Putamen (tissue), 1 donor: ENCODE measurements around the gene GMCL1.
"Not testable (repeated sequence)": the region's sequence is repeated elsewhere in the genome, so short reads cannot be mapped to it uniquely, and the experiment has no call there.

Experiments used
- DNase-seq: peaks from one replicate; pipeline ENCODE4 v3.0.0-alpha.2; 2016; ENCODE audit warnings: low spot score

Gene GMCL1

GRCh38 chr2:69807821-69808540, 21.5 kb upstream of the GMCL1 start:
- no peak for DNase-seq

GRCh38 chr2:69810550-69810949, 18.9 kb upstream of the GMCL1 start:
- DNase-seq = no peak

- peak; percentile 11 for DNase-seq
Measured at GRCh38 chr2:69811018-69811417, 18.4 kb upstream of the GMCL1 start.

GRCh38 chr2:69811591-69811990, 17.9 kb upstream of the GMCL1 start:
- no peak for DNase-seq

- no peak for DNase-seq
Measured at GRCh38 chr2:69815717-69816116, 13.7 kb upstream of the GMCL1 start.

GRCh38 chr2:69816923-69817542, 12.4 kb upstream of the GMCL1 start:
- DNase-seq = peak; percentile 85

- DNase-seq = no peak
Measured at GRCh38 chr2:69817729-69818501, 11.5 kb upstream of the GMCL1 start.

GRCh38 chr2:69827796-69828540, 1.5 kb upstream of the GMCL1 start:
- no peak for DNase-seq

GRCh38 chr2:69828938-69829255, 563 bp upstream of the GMCL1 start:
- no peak for DNase-seq

- peak; percentile 10 for DNase-seq
Measured at GRCh38 chr2:69830045-69830905, 815 bp downstream of the GMCL1 start.

- DNase-seq = not testable (repeated sequence)
Measured at GRCh38 chr2:69830906-69831241, 1.4 kb downstream of the GMCL1 start.

- DNase-seq = no peak
Measured at GRCh38 chr2:69831354-69831905, 2.0 kb downstream of the GMCL1 start.

GRCh38 chr2:69833752-69834151, 4.3 kb downstream of the GMCL1 start:
- no peak for DNase-seq

- no peak for DNase-seq
Measured at GRCh38 chr2:69835666-69836065, 6.2 kb downstream of the GMCL1 start.

GRCh38 chr2:69836316-69836715, 6.9 kb downstream of the GMCL1 start:
- DNase-seq = no peak

GRCh38 chr2:69837533-69837932, 8.1 kb downstream of the GMCL1 start:
- no peak for DNase-seq

- DNase-seq = no peak
Measured at GRCh38 chr2:69843993-69844392, 14.5 kb downstream of the GMCL1 start.

GRCh38 chr2:69844560-69844959, 15.1 kb downstream of the GMCL1 start:
- DNase-seq = no peak

- no peak for DNase-seq
Measured at GRCh38 chr2:69846182-69847067, 17.0 kb downstream of the GMCL1 start.

GRCh38 chr2:69847068-69847828, 17.8 kb downstream of the GMCL1 start:
- no peak for DNase-seq
